Karpas-422 (cell line): Measurements from ENCODE around the gene TNP1. TPM values are rescaled to one million over a fixed set of nuclear protein-coding genes. Genes with fewer than 3 reads are reported as not detected.

Experiments used
- DNase-seq: peaks from one replicate; pipeline ENCODE4 v3.0.0-alpha.2; 2015
- H2AFZ ChIP-seq: fragments of 200-600 bp; sonication (generic); 2 replicates; pipeline ENCODE4 v1.6.1; 2014; ENCODE audit warnings: antibody characterized with exemption, low read length, mixed read lengths
- H3K27ac ChIP-seq: fragments of 200-600 bp; sonication (generic); 2 replicates; pipeline ENCODE4 v1.5.1; 2014; ENCODE audit warnings: mild to moderate bottlenecking, low read length, moderate library complexity
- H3K27me3 ChIP-seq: fragments of 200-600 bp; sonication (generic); 2 replicates; pipeline ENCODE4 v1.6.1; 2014; ENCODE audit warnings: low read length, mixed read lengths
- H3K36me3 ChIP-seq: fragments of 200-600 bp; sonication (generic); 2 replicates; pipeline ENCODE4 v1.6.1; 2014; ENCODE audit warnings: low read length, mixed read lengths; ENCODE audit not compliant: insufficient read depth
- H3K4me1 ChIP-seq: fragments of 200-600 bp; sonication (generic); 2 replicates; pipeline ENCODE4 v1.6.1; 2014; ENCODE audit warnings: mild to moderate bottlenecking, low read length, mixed read lengths
- H3K4me2 ChIP-seq: fragments of 200-600 bp; sonication (generic); 2 replicates; pipeline ENCODE4 v1.6.1; 2014; ENCODE audit warnings: low read length, low read depth, mild to moderate bottlenecking; ENCODE audit not compliant: poor library complexity, severe bottlenecking
- H3K4me3 ChIP-seq: fragments of 200-600 bp; sonication (generic); 2 replicates; pipeline ENCODE4 v1.5.1; 2014; ENCODE audit warnings: mild to moderate bottlenecking, antibody characterized with exemption, low read length, mixed read lengths
- H3K79me2 ChIP-seq: fragments of 200-600 bp; sonication (generic); 2 replicates; pipeline ENCODE4 v1.6.1; 2014; ENCODE audit warnings: mild to moderate bottlenecking, low read length, mixed read lengths
- H3K9ac ChIP-seq: fragments of 200-600 bp; sonication (generic); 2 replicates; pipeline ENCODE4 v1.6.0; 2014; ENCODE audit warnings: low read length
- H3K9me2 ChIP-seq: fragments of 200-600 bp; sonication (generic), shearing (Covaris generic); replicated peaks from 2 replicates; pipeline ENCODE4 v1.6.0; 2014; ENCODE audit warnings: mild to moderate bottlenecking, low read length, moderate library complexity; ENCODE audit not compliant: insufficient read depth
- H3K9me3 ChIP-seq: fragments of 300-700, 200-600 bp; sonication (generic); 2 replicates; pipeline ENCODE4 v1.6.1; 2014; ENCODE audit warnings: low read length, mixed read lengths
- H4K20me1 ChIP-seq: fragments of 200-600 bp; sonication (generic); 2 replicates; pipeline ENCODE4 v1.6.1; 2014; ENCODE audit warnings: mild to moderate bottlenecking, antibody characterized with exemption, low read length, low read depth; ENCODE audit not compliant: insufficient read depth
- total RNA-seq: library from RNA; depleted of rRNA; stranded (reverse); fragments of >200 nt; shearing (Covaris generic); gene quantifications from 2 replicates; pipeline ENCODE4 v1.2.3, GENCODE V29; 2014; ENCODE audit warnings: low replicate concordance; rRNA removed

Gene TNP1, protein sequence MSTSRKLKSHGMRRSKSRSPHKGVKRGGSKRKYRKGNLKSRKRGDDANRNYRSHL
- not detected in 2 replicates for total RNA-seq

DNA sequence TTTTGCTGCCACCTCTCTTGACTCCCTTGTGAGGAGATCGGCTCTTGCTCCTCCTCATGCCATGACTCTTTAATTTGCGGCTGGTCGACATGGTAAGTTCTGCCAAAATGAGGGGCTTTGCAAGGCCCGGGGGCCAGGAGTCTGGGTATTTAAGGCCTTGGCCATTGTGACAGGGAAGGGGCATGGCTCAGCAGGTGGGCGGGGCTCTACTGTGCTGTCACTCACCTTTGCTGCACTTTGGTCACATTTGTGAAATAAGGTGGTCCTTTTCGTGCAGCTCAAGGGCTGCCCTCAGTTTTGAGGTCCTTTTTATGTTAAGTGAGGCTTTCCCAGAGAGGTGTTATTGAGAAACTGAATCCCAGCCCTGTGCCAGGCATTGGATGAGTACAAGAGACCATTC, at the start of gene TNP1:
TNP1 (minus strand) TSS at position 121 of the 400 bp plus-strand sequence; CDS start at position 91, 30 bp downstream.
- Histone ChIP-seq H3K9me3 (no peaks in the 10 kb centered on the region), H3K4me1 (no peaks in the 10 kb centered on the region), H4K20me1 (no peaks in the 10 kb centered on the region), H3K36me3 (no peaks in the 10 kb centered on the region), H3K9ac (no peak within 1 kb of the TSS), H3K79me2 (no peaks in the 10 kb centered on the region), H3K9me2 (no peaks in the 10 kb centered on the region), H2AFZ (no peak within 1 kb of the TSS), H3K4me3 (no peak within 1 kb of the TSS), H3K27me3 (no peaks in the 10 kb centered on the region), H3K4me2 (no peak within 1 kb of the TSS), H3K27ac (no peak within 1 kb of the TSS)
- DNase-seq: no peak

DNA sequence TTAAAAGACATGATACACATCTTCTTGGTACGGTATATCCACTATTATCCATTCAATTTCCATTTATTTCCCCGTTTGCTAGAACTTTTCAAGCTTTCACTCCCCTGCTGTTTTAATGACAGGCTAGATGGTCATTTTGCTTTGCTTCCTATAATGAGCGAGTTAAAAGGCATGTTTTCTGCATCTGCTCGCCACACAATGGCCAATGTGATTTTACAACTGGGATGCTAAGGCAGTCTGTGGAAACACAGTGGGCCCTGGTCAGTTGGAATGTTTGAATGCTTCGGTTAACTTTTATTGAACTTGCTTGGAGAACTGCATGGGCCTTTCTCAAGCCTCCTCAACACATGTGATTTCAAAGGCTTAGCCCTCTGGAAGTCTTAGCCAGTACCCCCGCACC, 48.4 kb upstream of the TNP1 start:
- H3K79me2 ChIP-seq: no peaks in the 10 kb centered on the region
- H3K9me2 ChIP-seq: no peaks in the 10 kb centered on the region
- no peak overlapping the region for H3K9ac ChIP-seq
- no peaks in the 10 kb centered on the region for H4K20me1 ChIP-seq
- H3K4me3 ChIP-seq: no peak overlapping the region
- no peaks in the 10 kb centered on the region for H3K36me3 ChIP-seq
- no peaks in the 10 kb centered on the region for H3K27me3 ChIP-seq
- no peak overlapping the region for H3K4me2 ChIP-seq
- DNase-seq: no peak
- no peak overlapping the region for H2AFZ ChIP-seq
- no peak overlapping the region for H3K27ac ChIP-seq
- H3K4me1 ChIP-seq: no peaks in the 10 kb centered on the region
- no peaks in the 10 kb centered on the region for H3K9me3 ChIP-seq

DNA sequence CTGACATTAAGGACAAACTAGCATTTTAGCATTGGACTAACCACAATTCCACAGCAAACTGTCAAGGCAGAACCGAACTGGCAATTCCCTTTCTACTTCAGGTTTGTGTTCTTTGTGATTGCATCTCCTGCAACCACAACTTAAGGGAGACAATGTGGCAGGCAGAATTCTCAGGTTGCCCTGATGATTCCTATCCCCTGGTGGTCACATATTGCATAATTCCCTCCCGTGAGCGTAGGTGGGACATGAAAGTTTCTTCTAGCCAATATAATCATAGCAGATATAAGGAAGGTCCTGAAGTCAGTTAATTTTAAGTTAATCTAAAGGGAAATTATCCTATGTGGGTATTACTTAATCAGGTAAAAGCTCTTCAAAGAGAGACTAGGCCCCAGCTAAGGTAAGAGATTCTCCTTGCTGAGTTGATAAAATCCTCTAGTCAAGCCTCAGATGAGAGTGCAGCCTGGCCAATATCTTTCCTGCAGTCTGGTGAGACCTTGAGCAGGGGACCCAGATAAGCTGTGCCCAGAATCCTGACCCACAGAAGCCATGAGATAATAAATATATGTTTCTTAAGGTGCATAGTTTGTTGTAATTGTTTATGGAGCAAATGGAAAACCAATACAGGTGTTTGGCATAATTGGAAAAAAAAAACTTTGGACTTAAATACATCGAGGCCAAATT, 45.9 kb upstream of the TNP1 start:
- Histone ChIP-seq H2AFZ (no peak overlapping the region), H3K79me2 (no peaks in the 10 kb centered on the region), H3K27me3 (no peaks in the 10 kb centered on the region), H3K27ac (no peak overlapping the region), H3K9me3 (no peaks in the 10 kb centered on the region), H4K20me1 (no peaks in the 10 kb centered on the region), H3K36me3 (no peaks in the 10 kb centered on the region), H3K4me1 (no peaks in the 10 kb centered on the region), H3K9ac (no peak overlapping the region), H3K9me2 (no peaks in the 10 kb centered on the region), H3K4me2 (no peak overlapping the region), H3K4me3 (no peak overlapping the region)
- DNase-seq: no peak

DNA sequence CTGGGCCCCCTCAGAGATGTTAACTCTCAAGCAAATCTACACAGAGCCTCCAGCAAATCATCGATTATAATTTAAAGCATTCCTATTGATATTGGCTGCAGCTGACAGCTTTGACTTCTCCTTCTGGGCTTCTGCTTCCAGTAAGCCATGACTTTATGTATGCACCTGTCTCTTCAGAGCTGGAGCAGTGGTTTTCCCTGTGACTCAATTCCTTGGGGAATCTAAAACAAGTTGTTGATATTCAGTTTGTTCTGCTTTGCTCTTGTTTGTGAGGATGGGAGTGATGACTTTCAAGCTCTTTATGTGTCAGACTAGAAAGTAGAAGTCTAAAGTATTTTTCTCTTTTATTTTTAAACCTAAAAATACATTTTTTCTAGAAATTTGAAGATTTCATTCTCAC, 45.1 kb upstream of the TNP1 start:
- no peaks in the 10 kb centered on the region for H3K79me2 ChIP-seq
- no peaks in the 10 kb centered on the region for H3K9me3 ChIP-seq
- no peaks in the 10 kb centered on the region for H3K36me3 ChIP-seq
- no peaks in the 10 kb centered on the region for H3K27me3 ChIP-seq
- no peak overlapping the region for H3K4me3 ChIP-seq
- no peak overlapping the region for H3K27ac ChIP-seq
- H2AFZ ChIP-seq: no peak overlapping the region
- H4K20me1 ChIP-seq: no peaks in the 10 kb centered on the region
- H3K9me2 ChIP-seq: no peaks in the 10 kb centered on the region
- no peak overlapping the region for H3K9ac ChIP-seq
- no peak for DNase-seq
- no peaks in the 10 kb centered on the region for H3K4me1 ChIP-seq
- H3K4me2 ChIP-seq: no peak overlapping the region

DNA sequence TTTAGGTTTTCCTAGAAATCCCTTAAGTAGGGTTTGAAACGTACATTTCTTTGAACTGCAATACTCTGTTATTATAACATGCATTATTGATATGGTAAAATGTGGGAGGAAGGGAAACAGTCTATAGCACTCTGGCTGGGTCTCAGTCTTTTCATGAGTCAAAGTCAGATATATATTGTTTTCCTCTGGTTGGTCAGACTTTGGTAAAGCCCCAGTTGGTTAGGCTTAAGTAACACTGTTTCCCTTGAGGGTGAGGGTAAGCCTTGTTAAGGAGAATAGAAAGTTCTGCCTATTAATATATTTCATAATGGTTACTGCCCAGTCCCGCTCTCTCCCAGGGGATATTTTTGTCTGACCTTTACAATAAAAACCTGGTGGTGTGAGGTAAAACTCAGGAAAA, 44.7 kb upstream of the TNP1 start:
- no peak for DNase-seq
- no peak overlapping the region for H3K4me2 ChIP-seq
- H3K9me2 ChIP-seq: no peaks in the 10 kb centered on the region
- H3K27ac ChIP-seq: no peak overlapping the region
- no peaks in the 10 kb centered on the region for H3K36me3 ChIP-seq
- H3K4me3 ChIP-seq: no peak overlapping the region
- no peak overlapping the region for H2AFZ ChIP-seq
- H3K9me3 ChIP-seq: no peaks in the 10 kb centered on the region
- no peak overlapping the region for H3K9ac ChIP-seq
- no peaks in the 10 kb centered on the region for H4K20me1 ChIP-seq
- no peaks in the 10 kb centered on the region for H3K79me2 ChIP-seq
- H3K4me1 ChIP-seq: no peaks in the 10 kb centered on the region
- no peaks in the 10 kb centered on the region for H3K27me3 ChIP-seq

DNA sequence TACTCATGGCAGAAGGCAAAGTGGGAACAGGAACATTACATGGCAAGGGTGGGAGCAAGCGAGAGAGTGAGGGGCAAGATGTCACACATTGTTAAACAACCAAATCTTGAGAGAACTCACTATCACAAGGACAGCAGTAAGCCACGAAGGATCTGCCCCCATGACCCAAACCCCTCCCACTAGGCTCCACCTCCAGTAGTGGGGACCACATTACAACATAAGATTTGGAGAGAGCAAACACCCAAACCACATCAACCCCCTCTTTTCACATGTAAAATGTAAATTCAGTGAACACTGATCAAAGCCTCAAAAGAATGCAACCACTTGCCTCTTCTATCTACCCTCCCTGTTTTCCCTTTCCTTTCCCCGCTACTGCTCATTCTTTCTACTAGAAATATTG, 43.6 kb upstream of the TNP1 start:
- no peak for DNase-seq
- H3K79me2 ChIP-seq: no peaks in the 10 kb centered on the region

DNA sequence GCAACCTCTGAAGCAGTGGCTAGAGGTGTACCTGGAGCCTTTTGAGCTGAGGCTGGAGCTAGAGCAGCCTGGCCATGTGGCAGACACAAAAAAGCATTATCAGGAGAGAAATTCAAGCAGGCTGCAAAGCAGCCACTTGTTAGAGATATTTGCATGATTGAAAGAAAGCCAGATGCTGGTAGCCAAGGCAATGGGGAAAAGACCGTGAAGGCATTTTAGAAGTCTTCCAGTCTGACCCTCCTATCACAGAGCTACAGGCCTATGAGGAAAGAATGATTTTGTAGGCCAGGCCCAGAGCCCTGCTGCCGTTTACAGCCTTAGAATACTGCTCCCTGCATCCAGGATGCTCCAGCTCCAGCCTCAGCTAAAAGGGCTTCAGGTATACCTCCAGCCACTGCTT, 41.4 kb upstream of the TNP1 start:
- H3K27ac ChIP-seq: no peak overlapping the region
- no peak overlapping the region for H3K4me3 ChIP-seq
- no peak overlapping the region for H2AFZ ChIP-seq
- no peaks in the 10 kb centered on the region for H3K4me1 ChIP-seq
- H3K36me3 ChIP-seq: no peaks in the 10 kb centered on the region
- no peaks in the 10 kb centered on the region for H3K79me2 ChIP-seq
- DNase-seq: no peak
- H3K27me3 ChIP-seq: no peaks in the 10 kb centered on the region
- no peaks in the 10 kb centered on the region for H3K9me2 ChIP-seq
- no peak overlapping the region for H3K4me2 ChIP-seq
- no peaks in the 10 kb centered on the region for H4K20me1 ChIP-seq
- H3K9ac ChIP-seq: no peak overlapping the region
- H3K9me3 ChIP-seq: no peaks in the 10 kb centered on the region

More for the DNA sequence above, 43.6 kb upstream of the TNP1 start:
- no peaks in the 10 kb centered on the region for H3K4me1 ChIP-seq
- no peak overlapping the region for H3K9ac ChIP-seq
- H3K4me2 ChIP-seq: no peak overlapping the region
- no peaks in the 10 kb centered on the region for H4K20me1 ChIP-seq
- no peak overlapping the region for H3K27ac ChIP-seq
- H2AFZ ChIP-seq: no peak overlapping the region
- no peaks in the 10 kb centered on the region for H3K27me3 ChIP-seq
- no peaks in the 10 kb centered on the region for H3K36me3 ChIP-seq
- no peak overlapping the region for H3K4me3 ChIP-seq
- H3K9me2 ChIP-seq: no peaks in the 10 kb centered on the region
- no peaks in the 10 kb centered on the region for H3K9me3 ChIP-seq

DNA sequence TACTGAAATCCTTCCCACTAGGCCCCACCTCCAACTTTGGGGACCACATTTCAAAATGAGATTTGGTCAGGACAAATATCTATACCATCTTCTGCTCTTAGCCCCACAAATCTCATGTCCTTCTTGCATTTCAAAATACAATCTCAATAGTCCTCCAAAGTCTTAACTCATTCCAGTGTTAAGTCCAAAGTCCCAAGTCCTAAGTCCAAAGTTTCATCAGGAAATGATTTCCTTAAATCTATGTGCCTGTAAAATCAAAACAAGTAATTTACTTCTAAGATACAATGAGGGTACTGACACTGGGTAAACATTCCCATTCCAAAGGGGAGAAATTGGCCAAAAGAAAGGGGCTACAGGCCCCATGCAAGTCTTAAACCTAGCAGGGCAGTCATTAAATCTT, 40.5 kb upstream of the TNP1 start:
- H3K27me3 ChIP-seq: no peaks in the 10 kb centered on the region
- H3K4me3 ChIP-seq: no peak overlapping the region
- H3K4me2 ChIP-seq: no peak overlapping the region
- no peaks in the 10 kb centered on the region for H4K20me1 ChIP-seq
- no peak overlapping the region for H3K9ac ChIP-seq
- no peaks in the 10 kb centered on the region for H3K4me1 ChIP-seq
- H3K79me2 ChIP-seq: no peaks in the 10 kb centered on the region
- H3K27ac ChIP-seq: no peak overlapping the region
- no peaks in the 10 kb centered on the region for H3K9me3 ChIP-seq
- no peak overlapping the region for H2AFZ ChIP-seq
- no peaks in the 10 kb centered on the region for H3K9me2 ChIP-seq
- no peaks in the 10 kb centered on the region for H3K36me3 ChIP-seq
- DNase-seq: no peak
